Aorta (tissue), 5 donors: ENCODE measurements around the gene KCNB1. TPM values are rescaled to one million over a fixed set of nuclear protein-coding genes. Genes with fewer than 3 reads are reported as not detected.

ENCODE experiments used
- ATAC-seq: fragments of 200-7000 bp; cut with Tn5 transposase; one replicate; pipeline ENCODE4 v1.9.1; 2022; ENCODE audit warnings: moderate library complexity; ENCODE audit not compliant: low FRiP score
- DNase-seq, 2 donors: peaks; one replicate each; pipeline ENCODE4 v3.0.0-alpha.2; 2020
- H3K27ac ChIP-seq, 2 donors: one replicate each; pipeline ENCODE4 v1.5.1; 2013; ENCODE audit warnings: low read length in 2 of 2, mild to moderate bottlenecking in 2 of 2, moderate library complexity in 2 of 2, control low read depth in 1 of 2, inconsistent platforms in 1 of 2, low read depth in 1 of 2
- H3K27me3 ChIP-seq, 2 donors: one replicate each; pipeline ENCODE4 v1.6.1; 2013; ENCODE audit warnings: control low read depth in 1 of 2, low read length in 1 of 2, mild to moderate bottlenecking in 1 of 2, moderate library complexity in 1 of 2; ENCODE audit not compliant: insufficient read depth in 2 of 2, control insufficient read depth in 1 of 2
- H3K36me3 ChIP-seq, 2 donors: one replicate each; pipeline ENCODE4 v1.6.1; 2013; ENCODE audit warnings: control low read depth in 1 of 2, low read length in 1 of 2, mild to moderate bottlenecking in 1 of 2; ENCODE audit not compliant: insufficient read depth in 2 of 2, control insufficient read depth in 1 of 2
- H3K4me1 ChIP-seq, 2 donors: one replicate each; pipeline ENCODE4 v1.6.1; 2013; ENCODE audit warnings: low read length in 2 of 2, control low read depth in 1 of 2, mild to moderate bottlenecking in 1 of 2, moderate library complexity in 1 of 2; ENCODE audit not compliant: insufficient read depth in 2 of 2, control insufficient read depth in 1 of 2
- H3K4me3 ChIP-seq, 2 donors: one replicate each; pipeline ENCODE4 v1.5.1; 2013; ENCODE audit warnings: low read length in 2 of 2, control low read depth in 1 of 2, mild to moderate bottlenecking in 1 of 2
- H3K9me3 ChIP-seq: one replicate; pipeline ENCODE4 v1.6.1; 2013; ENCODE audit warnings: mild to moderate bottlenecking, low read length; ENCODE audit not compliant: control insufficient read depth
- WGBS, 2 donors: extraction: QIAGEN DNeasy Blood & Tissue Kit; methylation state at CpG; one replicate each; pipeline ENCODE4 v1.1.7; 2013; 5-methylcytosine and 5-hydroxymethylcytosine counted together
- intact Hi-C, 2 donors: fragments of 100-400 bp; cut with DNase I; formaldehyde crosslinking; loops; one replicate each; pipeline versions ENCODE4 v1.14.2 to v1.15.0; 2022
- polyA plus RNA-seq, 2 donors: library from polyadenylated mRNA; stranded (reverse); fragments of 200-250 nt; gene quantifications; one replicate each; pipeline ENCODE4 v1.2.3, GENCODE V29; 2013
- total RNA-seq, 2 donors: library from RNA; stranded (reverse); fragmentation: NEBNext Ultra II Directional; extraction: Animal tissue kit (Norgen Biotek cat#: 25700); gene quantifications; one replicate each; pipeline ENCODE4 v1.2.1, GENCODE V29; 2021
- donor health status: healthy with polysubstance abuse.
- donor health status: Bipolar disorder and iron deficiency.
- donor health status: DM: no; HTN: no; CAD: no.
- donor health status: DM: no; HTN: no; CAD: no.
- donor health status: DM: yes; HTN: yes; CAD: no.

Gene KCNB1
- total and polyA plus RNA-seq, 4 donors = under 0.01 to 2.0 (median 0.65) TPM; not detected in 1

DNA sequence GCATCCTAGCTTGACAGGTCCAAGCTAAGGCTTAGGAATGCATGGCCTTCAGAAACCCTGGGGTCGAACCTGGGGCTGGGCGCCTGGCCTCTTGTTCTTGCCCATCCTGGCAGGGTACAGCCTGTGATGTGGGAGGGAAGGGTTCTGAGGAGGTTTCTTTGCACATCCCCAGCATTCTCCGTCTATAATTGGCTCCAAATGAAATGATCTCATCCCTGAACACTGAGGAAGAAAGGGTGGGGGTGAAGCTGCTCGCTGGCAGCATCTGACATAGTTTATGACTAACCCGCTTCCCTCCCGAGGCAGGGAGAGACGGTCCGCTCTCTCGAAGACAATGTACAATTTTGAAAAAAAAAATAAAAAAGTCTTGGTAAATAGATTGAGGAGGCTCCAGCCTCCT is 137.5 kb downstream of the KCNB1 start:
- 6% methylated on average over 9 of the region's 9 CpGs for WGBS, 2 donors
- H3K36me3 ChIP-seq = no peaks in the 10 kb centered on the region
- H3K4me3 ChIP-seq = no peak overlapping the region
- no peaks in the 10 kb centered on the region for H3K4me1 ChIP-seq
- intact Hi-C loops = loop anchor here in 1 of 2 donors (10.0 kb wide), 1 partner anchor 50 kb away; no protein-coding TSS in a partner anchor
- DNase-seq (peak; percentile 75 to 84), ATAC-seq (peak; percentile 82)
- no peaks in the 10 kb centered on the region for H3K9me3 ChIP-seq
- H3K27ac ChIP-seq = peak overlapping the region in 1 of 2 donors; percentile 13
- H3K27me3 ChIP-seq = no peaks in the 10 kb centered on the region

DNA sequence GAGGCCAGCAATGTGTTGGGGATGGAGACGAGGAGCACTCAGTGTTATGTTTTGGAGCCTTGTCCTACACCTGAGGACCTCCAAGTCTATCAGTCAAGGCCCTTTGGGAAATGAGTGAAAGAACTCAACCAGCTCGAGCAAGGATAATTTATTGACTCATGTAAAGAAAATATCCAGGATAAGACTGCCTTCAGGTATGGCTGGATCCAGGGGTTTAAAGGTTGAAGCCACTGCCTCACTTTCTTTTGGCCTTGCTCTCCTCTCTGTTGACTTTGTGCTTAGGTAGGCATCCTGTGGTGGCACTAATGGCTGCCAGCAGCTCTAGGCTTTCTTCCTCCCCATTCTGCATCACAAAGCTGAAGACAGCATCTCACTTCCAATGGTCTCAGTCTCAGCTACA is 138.3 kb downstream of the KCNB1 start:
- H3K4me3 ChIP-seq = no peak overlapping the region
- ATAC-seq (no peak), DNase-seq (no peak)
- H3K4me1 ChIP-seq = no peaks in the 10 kb centered on the region
- intact Hi-C loops = loop anchor here in 1 of 2 donors (10.0 kb wide), 1 partner anchor 51 kb away; no protein-coding TSS in a partner anchor
- no peaks in the 10 kb centered on the region for H3K27me3 ChIP-seq
- WGBS, 2 donors = 95% methylated on average over 2 of the region's 2 CpGs
- no peaks in the 10 kb centered on the region for H3K36me3 ChIP-seq
- no peak overlapping the region for H3K27ac ChIP-seq
- no peaks in the 10 kb centered on the region for H3K9me3 ChIP-seq

DNA sequence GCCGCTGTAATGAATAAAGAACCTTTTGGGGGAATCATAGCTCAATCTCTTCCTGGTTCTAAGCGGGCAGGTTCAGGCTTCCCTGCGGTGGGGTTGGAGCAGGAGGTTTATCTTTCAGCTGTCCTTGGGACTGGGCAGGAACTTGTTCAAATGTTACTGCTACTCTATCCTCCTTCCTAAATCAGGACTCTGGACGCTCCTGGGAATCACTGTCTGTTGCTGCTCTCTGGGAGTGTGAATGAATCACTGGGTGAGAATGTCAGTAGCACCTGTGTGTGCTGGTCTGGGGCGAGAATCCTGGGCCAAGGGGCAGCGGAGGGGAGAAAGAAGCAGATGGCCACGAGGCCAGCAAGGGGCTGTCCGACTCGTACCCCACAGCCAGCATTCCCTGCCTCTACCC is 139.2 kb downstream of the KCNB1 start:
- Histone ChIP-seq H3K36me3 (no peaks in the 10 kb centered on the region), H3K9me3 (no peaks in the 10 kb centered on the region), H3K4me1 (no peaks in the 10 kb centered on the region), H3K27me3 (no peaks in the 10 kb centered on the region), H3K4me3 (no peak overlapping the region), H3K27ac (no peak overlapping the region)
- DNase-seq (no peak), ATAC-seq (no peak)
- intact Hi-C loops = loop anchor here in 1 of 2 donors (10.0 kb wide), 1 partner anchor 52 kb away; no protein-coding TSS in a partner anchor
- 85 to 89% methylated on average over 9 of the region's 9 CpGs for WGBS, 2 donors

DNA sequence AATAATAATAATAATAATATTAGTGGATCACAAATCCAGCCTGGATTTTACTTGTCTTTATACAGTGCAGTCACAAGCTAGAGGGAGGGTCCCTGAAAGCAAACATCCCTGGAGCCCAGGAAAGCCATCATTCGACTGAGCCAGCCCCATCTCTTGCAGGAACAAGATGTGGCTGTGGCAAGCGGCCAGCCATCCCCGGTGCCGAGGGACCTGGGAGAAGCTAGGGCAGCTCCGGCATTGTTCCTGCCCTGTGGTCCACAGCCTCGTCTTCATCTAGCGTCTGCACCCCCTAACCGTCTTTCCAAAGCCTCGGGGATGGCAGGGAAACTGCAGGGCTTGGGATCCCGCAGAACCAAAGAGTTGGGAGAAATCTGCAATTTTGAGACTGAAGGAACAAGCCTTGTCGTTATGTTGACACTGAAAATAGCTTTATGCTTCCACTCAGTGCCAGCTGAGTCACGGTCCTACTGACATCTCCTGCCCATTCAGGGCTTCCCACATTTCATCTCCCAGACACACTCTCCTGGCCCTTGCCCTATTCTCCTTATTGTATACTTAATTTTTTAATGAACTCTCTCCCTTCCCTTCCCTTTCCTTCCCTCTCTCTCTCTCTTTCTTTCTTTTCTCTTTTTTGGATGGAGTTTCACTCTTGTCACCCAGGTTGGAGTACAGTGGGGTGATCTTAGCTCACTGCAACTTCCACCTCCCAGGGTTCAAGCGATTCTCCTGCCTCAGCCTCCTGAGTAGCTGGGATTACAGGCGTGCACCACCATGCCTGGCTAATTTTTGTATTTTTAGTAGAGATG is 142.1 kb downstream of the KCNB1 start:
- Histone ChIP-seq H3K4me3 (no peak overlapping the region), H3K27ac (no peak overlapping the region), H3K36me3 (no peaks in the 10 kb centered on the region), H3K27me3 (no peaks in the 10 kb centered on the region), H3K4me1 (no peaks in the 10 kb centered on the region), H3K9me3 (no peaks in the 10 kb centered on the region)
- 21 to 22% methylated on average over 14 of the region's 14 CpGs for WGBS, 2 donors
- intact Hi-C loops = loop anchor here in 1 of 2 donors (10.0 kb wide), 1 partner anchor 54 kb away; no protein-coding TSS in a partner anchor
- DNase-seq = peak; percentile 59 to 83
- no peak for ATAC-seq

DNA sequence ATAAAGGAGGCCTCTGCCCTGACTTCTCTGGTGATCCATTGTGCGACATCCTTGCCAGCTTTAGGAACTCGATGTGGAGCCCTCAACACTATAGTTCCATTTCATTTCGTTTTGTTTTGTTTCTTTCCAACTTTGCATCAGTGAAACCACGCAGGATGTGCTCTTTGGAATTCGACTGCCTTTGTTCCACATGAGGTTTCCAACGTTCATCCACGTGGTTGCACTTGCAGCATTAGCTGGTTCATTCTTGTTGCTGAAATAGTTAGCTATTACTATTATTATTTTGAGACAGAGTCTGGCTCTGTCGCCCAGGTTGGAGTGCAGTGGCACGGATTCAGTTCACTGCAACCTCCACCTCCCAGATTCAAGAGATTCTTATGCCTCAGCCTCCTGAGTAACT is 143.3 kb downstream of the KCNB1 start:
- intact Hi-C loops = loop anchor here in 1 of 2 donors (10.0 kb wide), 1 partner anchor 586 kb away; no protein-coding TSS in a partner anchor

DNA sequence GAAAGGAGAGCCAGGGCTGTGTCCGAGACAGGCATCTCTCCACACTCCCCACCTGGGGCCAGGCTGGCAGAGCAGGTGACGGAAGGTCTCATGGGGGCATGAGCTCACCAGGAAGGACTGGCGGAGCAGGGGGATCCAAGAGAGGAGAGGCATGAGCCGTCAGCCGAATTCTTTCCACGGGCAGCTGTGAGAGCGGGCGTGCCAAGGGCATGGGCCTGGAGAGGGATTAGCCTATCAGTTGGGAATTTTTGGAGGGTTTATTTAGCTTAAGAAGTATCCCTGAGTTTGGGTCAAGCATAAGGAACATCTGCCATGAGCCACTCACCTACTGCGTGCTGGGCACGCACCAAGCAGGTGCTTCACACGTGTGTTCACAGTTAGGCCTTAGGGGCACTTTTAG is 144.4 kb downstream of the KCNB1 start:
- no peaks in the 10 kb centered on the region for H3K27me3 ChIP-seq
- no peaks in the 10 kb centered on the region for H3K36me3 ChIP-seq
- H3K27ac ChIP-seq = no peak overlapping the region
- H3K9me3 ChIP-seq = no peaks in the 10 kb centered on the region
- no peak overlapping the region for H3K4me3 ChIP-seq
- DNase-seq (no peak), ATAC-seq (no peak)
- intact Hi-C loops = loop anchor here in 1 of 2 donors (10.0 kb wide), 1 partner anchor 587 kb away; no protein-coding TSS in a partner anchor
- H3K4me1 ChIP-seq = no peaks in the 10 kb centered on the region
- WGBS, 2 donors = 94 to 96% methylated on average over 11 of the region's 11 CpGs

More for the DNA sequence above, 143.3 kb downstream of the KCNB1 start:
- DNase-seq = no peak
- no peaks in the 10 kb centered on the region for H3K36me3 ChIP-seq
- no peak overlapping the region for H3K4me3 ChIP-seq
- no peaks in the 10 kb centered on the region for H3K4me1 ChIP-seq
- H3K27me3 ChIP-seq = no peaks in the 10 kb centered on the region
- no peaks in the 10 kb centered on the region for H3K9me3 ChIP-seq
- no peak overlapping the region for H3K27ac ChIP-seq
- no peak for ATAC-seq
- 83 to 85% methylated on average over 9 of the region's 9 CpGs for WGBS, 2 donors

DNA sequence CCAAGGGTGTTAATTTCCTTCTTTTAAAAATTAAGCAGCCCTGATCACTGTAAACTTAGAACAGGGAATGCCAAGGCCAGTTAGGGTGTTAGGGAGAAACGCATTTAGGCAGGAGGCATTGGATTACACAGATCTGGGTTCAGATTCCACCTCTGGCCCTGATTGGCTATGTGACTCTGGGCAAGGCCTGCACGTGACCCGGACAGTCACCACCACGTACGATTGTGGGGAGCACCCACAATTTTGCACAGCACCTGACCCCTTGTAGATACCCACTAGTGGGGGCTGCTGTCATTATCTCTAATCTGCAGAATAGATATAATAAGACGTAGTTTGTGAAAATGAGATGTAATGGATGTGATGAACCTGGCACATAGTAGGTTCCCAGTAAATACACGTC is 145.1 kb downstream of the KCNB1 start:
- H3K9me3 ChIP-seq = no peaks in the 10 kb centered on the region
- ATAC-seq (no peak), DNase-seq (no peak)
- no peak overlapping the region for H3K4me3 ChIP-seq
- WGBS, 2 donors = 75 to 86% methylated on average over 7 of the region's 7 CpGs
- H3K27me3 ChIP-seq = no peaks in the 10 kb centered on the region
- no peaks in the 10 kb centered on the region for H3K36me3 ChIP-seq
- H3K4me1 ChIP-seq = no peaks in the 10 kb centered on the region
- intact Hi-C loops = loop anchor here in 1 of 2 donors (10.0 kb wide), 1 partner anchor 587 kb away; no protein-coding TSS in a partner anchor
- no peak overlapping the region for H3K27ac ChIP-seq

DNA sequence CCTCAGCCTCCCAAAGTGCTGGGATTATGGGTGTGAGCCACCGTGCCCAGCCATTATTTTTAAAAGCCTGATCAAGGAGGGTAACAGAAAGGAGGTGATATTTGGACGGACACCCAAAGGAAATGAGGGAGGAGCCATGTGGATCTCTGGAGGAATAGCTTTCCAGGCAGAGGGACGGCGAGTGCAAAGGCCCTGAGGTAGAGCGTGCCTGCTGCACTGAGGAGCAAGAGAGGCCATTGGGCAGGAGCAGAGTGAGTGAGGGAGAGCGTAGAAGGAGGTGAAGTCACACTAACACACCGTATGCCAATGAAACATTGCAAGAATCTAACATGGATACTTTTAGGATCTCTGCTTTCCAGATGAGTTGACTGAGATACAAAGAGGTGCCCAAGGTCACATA is 145.7 kb downstream of the KCNB1 start:
- Histone ChIP-seq H3K9me3 (no peaks in the 10 kb centered on the region), H3K27me3 (no peaks in the 10 kb centered on the region), H3K27ac (no peak overlapping the region), H3K36me3 (no peaks in the 10 kb centered on the region), H3K4me1 (no peaks in the 10 kb centered on the region), H3K4me3 (no peak overlapping the region)
- intact Hi-C loops = loop anchor here in 1 of 2 donors (10.0 kb wide), 1 partner anchor 588 kb away; no protein-coding TSS in a partner anchor
- WGBS, 2 donors = 89 to 91% methylated on average over 7 of the region's 7 CpGs
- no peak for DNase-seq
- no peak for ATAC-seq
